Measurements from ENCODE around the gene NRN1. TPM values are rescaled to one million over a fixed set of nuclear protein-coding genes. Genes with fewer than 3 reads are reported as not detected.

NRN1 gene
- polyA plus RNA-seq, 1 of the 3 experiments (the other 2 are of a cell fraction), result 8.9 TPM

DNA sequence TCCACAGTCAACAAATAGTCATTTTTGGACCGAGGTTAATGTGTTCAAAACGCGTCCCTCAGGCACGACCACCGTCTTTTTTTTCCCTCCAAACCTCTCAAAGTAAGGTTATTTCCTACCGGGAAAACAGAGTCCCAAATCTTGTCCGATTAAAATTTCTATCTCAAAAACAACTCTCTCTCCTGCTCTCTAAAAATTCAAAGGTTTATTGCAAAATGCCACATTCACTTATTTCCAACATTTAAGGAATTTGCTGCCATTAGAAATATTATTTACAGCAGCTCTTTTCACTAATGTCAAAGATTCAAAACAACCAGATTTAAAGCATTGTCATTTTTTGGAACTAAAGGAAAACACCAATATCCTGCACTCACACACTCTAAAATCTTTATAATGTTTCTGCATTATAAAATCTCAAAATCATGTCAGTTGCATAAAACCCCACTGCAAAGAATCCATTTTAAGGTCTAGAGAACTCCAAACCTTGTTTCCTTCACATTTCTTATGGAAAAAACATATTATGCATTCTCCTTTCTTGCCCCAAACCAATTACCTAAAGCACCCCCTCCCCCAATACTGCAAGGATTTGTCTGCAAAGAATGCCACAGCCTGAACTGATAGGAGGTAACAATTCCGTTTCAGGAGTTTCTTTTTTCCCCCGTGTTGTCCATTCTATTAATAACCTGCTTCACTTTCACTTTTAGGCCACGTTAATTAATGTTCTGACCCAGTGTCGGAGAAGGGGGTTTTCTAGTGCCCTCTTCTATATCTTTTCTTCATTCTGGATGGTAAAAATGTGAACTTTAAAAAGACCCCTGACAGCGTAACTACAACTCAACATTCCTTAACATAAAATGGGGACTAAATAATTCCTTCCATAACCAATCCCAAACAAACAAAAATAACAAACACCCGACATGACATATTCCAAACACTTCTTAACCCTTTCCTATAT is 1.4 kb downstream of the NRN1 start (continued):
- TF ChIP-seq GATA2 (CRISPR knock-in tag; IDR thresholded peaks at IDR 0.05) (no peak), JUND (IDR thresholded peaks at IDR 0.05) (no peak)
- TF ChIP-seq, protein P1, sequence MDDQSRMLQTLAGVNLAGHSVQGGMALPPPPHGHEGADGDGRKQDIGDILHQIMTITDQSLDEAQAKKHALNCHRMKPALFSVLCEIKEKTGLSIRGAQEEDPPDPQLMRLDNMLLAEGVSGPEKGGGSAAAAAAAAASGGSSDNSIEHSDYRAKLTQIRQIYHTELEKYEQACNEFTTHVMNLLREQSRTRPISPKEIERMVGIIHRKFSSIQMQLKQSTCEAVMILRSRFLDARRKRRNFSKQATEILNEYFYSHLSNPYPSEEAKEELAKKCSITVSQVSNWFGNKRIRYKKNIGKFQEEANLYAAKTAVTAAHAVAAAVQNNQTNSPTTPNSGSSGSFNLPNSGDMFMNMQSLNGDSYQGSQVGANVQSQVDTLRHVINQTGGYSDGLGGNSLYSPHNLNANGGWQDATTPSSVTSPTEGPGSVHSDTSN (IDR thresholded peaks at IDR 0.05), result no peak

DNA sequence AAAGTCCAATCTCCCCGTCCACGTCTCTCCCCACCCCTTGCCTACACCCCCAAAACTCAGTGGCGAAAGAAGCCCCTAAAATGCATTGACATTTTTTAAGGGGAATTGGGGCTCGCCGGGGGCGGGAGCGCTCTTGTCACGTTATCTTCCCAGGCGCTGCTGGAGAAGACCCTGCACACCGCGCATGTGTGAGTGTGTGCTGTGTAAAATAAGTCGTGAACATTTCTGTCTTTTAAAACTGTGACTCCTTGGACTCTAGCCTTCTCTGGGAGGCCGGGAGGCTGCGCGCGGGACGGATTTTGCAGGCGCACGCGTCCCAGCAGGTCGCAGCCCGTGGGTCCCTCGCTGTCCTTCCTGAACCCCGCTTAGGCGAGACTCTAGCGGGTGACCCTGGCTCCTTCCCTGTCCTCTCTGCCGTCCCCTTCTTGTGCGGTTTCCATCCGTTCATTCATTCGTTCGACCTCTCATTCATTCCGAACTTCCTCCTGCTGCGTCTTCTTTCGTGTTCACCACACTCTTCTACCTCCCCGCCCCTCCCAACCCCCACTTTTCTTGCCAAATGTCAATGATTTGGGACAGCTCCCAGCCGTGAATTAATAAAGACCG is 2.2 kb downstream of the NRN1 start:
- H3K4me2 ChIP-seq, result peak overlapping the region; percentile 71
- WGBS (ENCODE audit: low lambda C conversion rate), result 8% methylated on average over 32 of the region's 37 CpGs
- peak overlapping the region; percentile 80 for H2AFZ ChIP-seq (ENCODE audit: low read depth)

More for the DNA sequence above, 2.2 kb downstream of the NRN1 start:
- POLR2A ChIA-PET, result interaction anchor here (0.9 kb wide), 1 partner anchor 534 kb away, joined by 3 read pairs; no protein-coding TSS in a partner anchor
- H3K27me3 ChIP-seq (ENCODE audit: insufficient read depth), result peaks cover 88% of the 10 kb centered on the region
- no peaks in the 10 kb centered on the region for H3K9me2 ChIP-seq
- H4K20me1 ChIP-seq (ENCODE audit: insufficient read depth), result no peaks in the 10 kb centered on the region
- H3K4me1 ChIP-seq (ENCODE audit: control insufficient read depth in 1 of 2, insufficient read depth in 2 of 2, low read depth in 1 of 2, low read length in 1 of 2), result peaks cover 3 to 8% of the 10 kb centered on the region in 2 experiments; a peak in 2 of 4 replicates
- no peaks in the 10 kb centered on the region for H3K36me3 ChIP-seq (replicated peaks in 1 of 2; ENCODE audit: control insufficient read depth in 1 of 2, insufficient read depth in 2 of 2, low read length in 1 of 2)
- H3K9me3 ChIP-seq, result no peaks in the 10 kb centered on the region
- peak; percentile 49 for DNase-seq
- no peaks in the 10 kb centered on the region for H3K79me2 ChIP-seq (ENCODE audit: insufficient read depth)
- H3K9ac ChIP-seq, result peak overlapping the region; percentile 52; the same call in 1 of the 2 replicates
- TF ChIP-seq RXRA (IDR thresholded peaks at IDR 0.05; ENCODE audit: borderline replicate concordance, low read depth) (no peak), MXI1 (IDR thresholded peaks at IDR 0.05; ENCODE audit: low read depth, low read length) (peak; percentile 30; the same call in 1 of the 2 replicates), NRF1 (IDR thresholded peaks at IDR 0.05; ENCODE audit: low read depth, low read length) (peak; percentile 43; the same call in 1 of the 2 replicates), EZH2phosphoT487 (IDR thresholded peaks at IDR 0.05; ENCODE audit: borderline replicate concordance, low read depth) (no peak), TEAD4 (IDR thresholded peaks at IDR 0.05; ENCODE audit: borderline replicate concordance, insufficient read depth) (no peak), GABPA (IDR thresholded peaks at IDR 0.05; ENCODE audit: low read depth) (no peak), FOXM1 (IDR thresholded peaks at IDR 0.05; ENCODE audit: low read depth) (no peak), RAD21 (IDR thresholded peaks at IDR 0.05; ENCODE audit: low read length) (no peak), TAF1 (IDR thresholded peaks at IDR 0.05; ENCODE audit: borderline replicate concordance, low read depth, low read length) (no peak), JUND (IDR thresholded peaks at IDR 0.05) (no peak)
- TF ChIP-seq, protein P2, sequence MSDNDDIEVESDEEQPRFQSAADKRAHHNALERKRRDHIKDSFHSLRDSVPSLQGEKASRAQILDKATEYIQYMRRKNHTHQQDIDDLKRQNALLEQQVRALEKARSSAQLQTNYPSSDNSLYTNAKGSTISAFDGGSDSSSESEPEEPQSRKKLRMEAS (IDR thresholded peaks at IDR 0.05; ENCODE audit: low read depth), result no peak
- TF ChIP-seq, protein P3, sequence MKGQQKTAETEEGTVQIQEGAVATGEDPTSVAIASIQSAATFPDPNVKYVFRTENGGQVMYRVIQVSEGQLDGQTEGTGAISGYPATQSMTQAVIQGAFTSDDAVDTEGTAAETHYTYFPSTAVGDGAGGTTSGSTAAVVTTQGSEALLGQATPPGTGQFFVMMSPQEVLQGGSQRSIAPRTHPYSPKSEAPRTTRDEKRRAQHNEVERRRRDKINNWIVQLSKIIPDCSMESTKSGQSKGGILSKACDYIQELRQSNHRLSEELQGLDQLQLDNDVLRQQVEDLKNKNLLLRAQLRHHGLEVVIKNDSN (IDR thresholded peaks at IDR 0.05; ENCODE audit: borderline replicate concordance, low read depth), result no peak
- H3F3A ChIP-seq (replicated peaks; ENCODE audit: insufficient read depth), result peaks cover 4% of the 10 kb centered on the region
- H3K4me3 ChIP-seq (ENCODE audit: low read depth in 2 of 2, low read length in 1 of 2), result peak overlapping the region; percentile 58 to 64
- H3K27ac ChIP-seq (ENCODE audit: low read depth in 2 of 2, low read length in 1 of 2), result peak overlapping the region in 1 of 2 experiments; percentile 3; a peak in 1 of 4 replicates
- CTCF ChIA-PET, result interaction anchor here (3.2 kb wide), 1 partner anchor 533 kb away, joined by 18 read pairs; no protein-coding TSS in a partner anchor

Measured in SK-N-SH (cell line).